Mesenchymal stem cell (in vitro differentiated cells and primary cell): ENCODE results near the gene SNCAIP.

Source experiments
- DNase-seq: peaks from one replicate; pipeline ENCODE4 v3.0.0-alpha.2; 2013
- H2AFZ ChIP-seq: one replicate; pipeline ENCODE4 v1.6.1; 2013; ENCODE audit warnings: low read depth, mild to moderate bottlenecking, control low read depth, inconsistent platforms, low read length, moderate library complexity
- H2AK5ac ChIP-seq: 2 replicates; pipeline ENCODE4 v1.6.1; 2013; ENCODE audit warnings: low read length, moderate library complexity, mild to moderate bottlenecking, inconsistent platforms; ENCODE audit not compliant: severe bottlenecking
- H2BK120ac ChIP-seq: one replicate; pipeline ENCODE4 v1.6.1; 2013; ENCODE audit warnings: low read depth, mild to moderate bottlenecking, inconsistent platforms, low read length, moderate library complexity
- H2BK12ac ChIP-seq, 2 experiments: one replicate each; pipeline ENCODE4 v1.6.1; 2013; ENCODE audit warnings: inconsistent platforms in 2 of 2, low read length in 2 of 2, mild to moderate bottlenecking in 2 of 2, moderate library complexity in 2 of 2, control low read depth in 1 of 2
- H2BK15ac ChIP-seq: one replicate; pipeline ENCODE4 v1.6.1; 2013; ENCODE audit warnings: mild to moderate bottlenecking, low read depth, inconsistent platforms; ENCODE audit not compliant: poor library complexity, severe bottlenecking
- H2BK5ac ChIP-seq: 2 replicates; pipeline ENCODE4 v1.6.1; 2013; ENCODE audit warnings: low read depth, mild to moderate bottlenecking, low read length, control low read depth, inconsistent platforms; ENCODE audit not compliant: poor library complexity, severe bottlenecking
- H3K14ac ChIP-seq, 2 experiments: one replicate each; pipeline ENCODE4 v1.6.1; 2013; ENCODE audit warnings: inconsistent platforms in 2 of 2, low read length in 2 of 2, control low read depth in 1 of 2, mild to moderate bottlenecking in 1 of 2, moderate library complexity in 1 of 2
- H3K18ac ChIP-seq, 2 experiments: one replicate each; pipeline ENCODE4 v1.6.1; 2013; ENCODE audit warnings: inconsistent platforms in 2 of 2, low read length in 2 of 2, control low read depth in 1 of 2, low read depth in 1 of 2, mild to moderate bottlenecking in 1 of 2
- H3K23ac ChIP-seq, 2 experiments: one replicate each; pipeline ENCODE4 v1.6.1; 2013; ENCODE audit warnings: inconsistent platforms in 2 of 2, low read length in 2 of 2, mild to moderate bottlenecking in 2 of 2, moderate library complexity in 2 of 2, control low read depth in 1 of 2
- H3K27ac ChIP-seq: 2 replicates; pipeline ENCODE4 v1.5.1; 2013; ENCODE audit warnings: mild to moderate bottlenecking, moderate library complexity, low read length, control low read depth, inconsistent platforms; ENCODE audit not compliant: poor library complexity, severe bottlenecking
- H3K27me3 ChIP-seq, 2 experiments: 2 replicates each; pipeline versions ENCODE4 v1.6.1 to v1.7.0; 2013; ENCODE audit warnings: low read length in 2 of 2, mild to moderate bottlenecking in 2 of 2, moderate library complexity in 2 of 2, control low read depth in 1 of 2, inconsistent platforms in 1 of 2; ENCODE audit not compliant: control insufficient read depth in 1 of 2, insufficient read depth in 1 of 2
- H3K36me3 ChIP-seq, 2 experiments: 2 replicates each; pipeline versions ENCODE4 v1.6.1 to v1.7.0; 2013; ENCODE audit warnings: low read length in 2 of 2, control low read depth in 1 of 2, inconsistent platforms in 1 of 2, low read depth in 1 of 2, mild to moderate bottlenecking in 1 of 2; ENCODE audit not compliant: insufficient read depth in 2 of 2, control insufficient read depth in 1 of 2
- H3K4ac ChIP-seq, 2 experiments: one replicate each; pipeline ENCODE4 v1.6.1; 2013; ENCODE audit warnings: inconsistent platforms in 2 of 2, low read length in 2 of 2, mild to moderate bottlenecking in 2 of 2, moderate library complexity in 2 of 2, control low read depth in 1 of 2, low read depth in 1 of 2
- H3K4me1 ChIP-seq: 2 replicates; pipeline ENCODE4 v1.6.1; 2013; ENCODE audit warnings: low read depth, low read length, control low read depth; ENCODE audit not compliant: control insufficient read depth, insufficient read depth
- H3K4me2 ChIP-seq: 2 replicates; pipeline ENCODE4 v1.6.1; 2013; ENCODE audit warnings: low read length, mild to moderate bottlenecking, inconsistent platforms; ENCODE audit not compliant: poor library complexity, severe bottlenecking
- H3K4me3 ChIP-seq, 2 experiments: 2 replicates each; pipeline versions ENCODE4 v1.5.1 to v1.7.0; 2013; ENCODE audit warnings: low read length in 2 of 2, mild to moderate bottlenecking in 2 of 2, control low read depth in 1 of 2, low read depth in 1 of 2; ENCODE audit not compliant: insufficient read depth in 1 of 2
- H3K79me1 ChIP-seq: replicated peaks from 2 replicates; pipeline ENCODE4 v1.6.1; 2013; ENCODE audit warnings: mild to moderate bottlenecking, control low read depth, low read length, inconsistent platforms; ENCODE audit not compliant: poor library complexity, severe bottlenecking
- H3K9ac ChIP-seq: 2 replicates; pipeline ENCODE4 v1.7.0; 2013; ENCODE audit warnings: mild to moderate bottlenecking, low read length, moderate library complexity
- H3K9me3 ChIP-seq: 2 replicates; pipeline ENCODE4 v1.7.0; 2013; ENCODE audit warnings: mild to moderate bottlenecking, low read length; ENCODE audit not compliant: control insufficient read depth
- H4K8ac ChIP-seq: one replicate; pipeline ENCODE4 v1.6.1; 2013; ENCODE audit warnings: inconsistent platforms, mild to moderate bottlenecking, low read length, moderate library complexity
- H4K91ac ChIP-seq: one replicate; pipeline ENCODE4 v1.6.1; 2013; ENCODE audit warnings: mild to moderate bottlenecking, low read length, inconsistent platforms
- WGBS: methylation state at CpG from one replicate; pipeline ENCODE4 v1.1.7; 2013; ENCODE audit warnings: mixed read lengths; 5-methylcytosine and 5-hydroxymethylcytosine counted together

The SNCAIP gene

GRCh38 chr5:122273696-122274095 is 38.3 kb upstream of the SNCAIP start:
- no peaks in the 10 kb centered on the region for H3K79me1 ChIP-seq
- H3K23ac ChIP-seq = no peak overlapping the region
- no peak overlapping the region for H3K9ac ChIP-seq
- no peak overlapping the region for H3K4ac ChIP-seq
- WGBS = no CpG with 5 or more reads among the region's 1 CpG
- no peak overlapping the region for H3K4me2 ChIP-seq
- no peak overlapping the region for H3K4me3 ChIP-seq
- no peak overlapping the region for H3K18ac ChIP-seq
- no peak overlapping the region for H2BK15ac ChIP-seq
- no peaks in the 10 kb centered on the region for H3K9me3 ChIP-seq
- H2BK5ac ChIP-seq = no peak overlapping the region
- no peaks in the 10 kb centered on the region for H3K36me3 ChIP-seq
- no peak overlapping the region for H2BK120ac ChIP-seq
- no peak overlapping the region for H2BK12ac ChIP-seq
- no peaks in the 10 kb centered on the region for H3K4me1 ChIP-seq
- no peak overlapping the region for H3K27ac ChIP-seq
- H3K14ac ChIP-seq = no peak overlapping the region
- no peaks in the 10 kb centered on the region for H3K27me3 ChIP-seq
- no peak overlapping the region for H4K91ac ChIP-seq
- no peak overlapping the region for H2AFZ ChIP-seq
- H4K8ac ChIP-seq = no peak overlapping the region
- no peak for DNase-seq
- H2AK5ac ChIP-seq = no peak overlapping the region

DNA sequence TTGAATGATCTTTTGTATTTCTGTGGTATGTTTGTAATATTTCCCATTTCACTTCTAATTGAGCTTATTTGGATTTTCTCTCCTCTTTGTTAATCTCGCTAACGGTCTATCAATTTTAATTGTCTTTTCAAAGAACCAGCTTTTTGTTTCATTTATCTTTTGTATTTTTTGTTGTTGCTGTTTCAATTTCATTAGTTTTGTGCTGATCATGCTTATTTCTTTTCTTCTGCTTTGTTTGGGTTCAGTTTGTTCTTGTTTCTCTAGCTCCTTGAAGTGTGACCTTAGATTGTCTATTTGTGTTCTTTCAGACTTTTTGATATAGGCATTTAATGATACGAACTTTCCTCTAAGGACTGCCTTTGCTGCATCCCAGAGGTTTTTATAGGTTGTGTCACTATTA is 28.4 kb upstream of the SNCAIP start:
- Histone ChIP-seq H2BK5ac (no peak overlapping the region), H3K4me1 (no peaks in the 10 kb centered on the region), H3K18ac (no peak overlapping the region), H2AK5ac (no peak overlapping the region), H2BK12ac (no peak overlapping the region), H3K79me1 (no peaks in the 10 kb centered on the region), H3K36me3 (no peaks in the 10 kb centered on the region), H2AFZ (no peak overlapping the region), H3K14ac (no peak overlapping the region), H3K27ac (no peak overlapping the region), H3K27me3 (no peaks in the 10 kb centered on the region), H2BK15ac (no peak overlapping the region), H3K23ac (no peak overlapping the region), H4K91ac (no peak overlapping the region), H3K9ac (no peak overlapping the region), H3K9me3 (peaks cover 11% of the 10 kb centered on the region), H4K8ac (no peak overlapping the region), H2BK120ac (no peak overlapping the region), H3K4me3 (no peak overlapping the region), H3K4ac (no peak overlapping the region), H3K4me2 (no peak overlapping the region)
- DNase-seq = no peak
- 83% methylated on average over 1 of the region's 3 CpGs for WGBS

DNA sequence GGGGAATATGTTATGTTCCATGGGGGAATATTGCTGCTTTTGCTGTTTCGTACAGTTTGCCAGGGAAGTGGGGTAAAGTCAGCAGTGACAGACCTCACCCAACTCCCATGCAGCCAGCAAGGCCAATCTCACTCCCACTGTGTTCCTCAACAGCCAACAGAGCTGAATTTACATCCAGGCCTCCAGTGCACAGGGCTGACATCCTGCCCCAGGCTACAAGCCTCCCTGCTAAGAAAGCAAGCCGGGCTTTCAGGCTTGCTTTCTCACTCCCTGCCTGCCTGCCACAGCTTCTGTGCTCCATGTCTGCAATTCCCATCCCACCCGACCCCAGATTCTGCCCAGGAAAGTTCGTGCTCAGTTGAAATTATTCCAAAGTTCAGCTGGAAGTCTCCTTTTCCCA is 25.5 kb upstream of the SNCAIP start:
- H4K91ac ChIP-seq = peak overlapping the region; percentile 54
- no peak for DNase-seq
- H2BK12ac ChIP-seq = no peak overlapping the region
- 73% methylated on average over 4 of the region's 4 CpGs for WGBS
- no peak overlapping the region for H3K18ac ChIP-seq
- H3K4ac ChIP-seq = peak overlapping the region in 1 of 2 experiments; percentile 37
- no peak overlapping the region for H4K8ac ChIP-seq
- H2BK120ac ChIP-seq = no peak overlapping the region
- peaks cover 4% of the 10 kb centered on the region for H3K9me3 ChIP-seq
- H3K4me1 ChIP-seq = no peaks in the 10 kb centered on the region
- H3K4me3 ChIP-seq = no peak overlapping the region
- no peaks in the 10 kb centered on the region for H3K36me3 ChIP-seq
- H2AK5ac ChIP-seq = no peak overlapping the region
- H3K4me2 ChIP-seq = no peak overlapping the region
- H3K9ac ChIP-seq = no peak overlapping the region
- no peak overlapping the region for H2BK15ac ChIP-seq
- no peak overlapping the region for H2BK5ac ChIP-seq
- H3K27me3 ChIP-seq = no peaks in the 10 kb centered on the region
- no peaks in the 10 kb centered on the region for H3K79me1 ChIP-seq
- no peak overlapping the region for H3K27ac ChIP-seq
- no peak overlapping the region for H2AFZ ChIP-seq
- H3K14ac ChIP-seq = no peak overlapping the region
- no peak overlapping the region for H3K23ac ChIP-seq

GRCh38 chr5:122287101-122287500 is 24.9 kb upstream of the SNCAIP start:
- Histone ChIP-seq H2BK5ac (no peak overlapping the region), H3K14ac (no peak overlapping the region), H2AFZ (no peak overlapping the region), H3K9ac (no peak overlapping the region), H3K23ac (no peak overlapping the region), H3K27me3 (no peaks in the 10 kb centered on the region), H2BK12ac (no peak overlapping the region), H3K79me1 (no peaks in the 10 kb centered on the region), H4K91ac (no peak overlapping the region), H3K36me3 (no peaks in the 10 kb centered on the region), H3K4ac (no peak overlapping the region), H3K4me3 (no peak overlapping the region), H4K8ac (no peak overlapping the region), H3K4me1 (no peaks in the 10 kb centered on the region), H3K27ac (no peak overlapping the region), H3K18ac (no peak overlapping the region), H2BK15ac (no peak overlapping the region), H2AK5ac (no peak overlapping the region), H3K9me3 (peaks cover 4% of the 10 kb centered on the region), H3K4me2 (no peak overlapping the region), H2BK120ac (no peak overlapping the region)
- peak; percentile 11 for DNase-seq
- 81% methylated on average over 3 of the region's 3 CpGs for WGBS
